Activated CD8-positive, alpha-beta memory T cell treated with anti-CD3 and anti-CD28 coated beads for 48 hours (primary cell): Measurements from ENCODE around the gene TIMP2.

ENCODE experiments used
- DNase-seq, 3 experiments: peaks; one replicate each; pipeline ENCODE4 v3.0.0-alpha.2; 2020; ENCODE audit warnings: low read depth in 2 of 3, low spot score in 2 of 3

Gene TIMP2

GRCh38 chr17:78840780-78841611, 84.2 kb downstream of the TIMP2 start, which contains the start of gene USP36:
Gene USP36, minus strand, starts transcription at chr17:78840814. Its CDS starts 4,451 bp downstream, at chr17:78836363.
- peak; percentile 95 to 99 (median 99) for DNase-seq

- DNase-seq, result no peak
Measured at GRCh38 chr17:78840530-78840779, 84.7 kb downstream of the TIMP2 start.

DNA sequence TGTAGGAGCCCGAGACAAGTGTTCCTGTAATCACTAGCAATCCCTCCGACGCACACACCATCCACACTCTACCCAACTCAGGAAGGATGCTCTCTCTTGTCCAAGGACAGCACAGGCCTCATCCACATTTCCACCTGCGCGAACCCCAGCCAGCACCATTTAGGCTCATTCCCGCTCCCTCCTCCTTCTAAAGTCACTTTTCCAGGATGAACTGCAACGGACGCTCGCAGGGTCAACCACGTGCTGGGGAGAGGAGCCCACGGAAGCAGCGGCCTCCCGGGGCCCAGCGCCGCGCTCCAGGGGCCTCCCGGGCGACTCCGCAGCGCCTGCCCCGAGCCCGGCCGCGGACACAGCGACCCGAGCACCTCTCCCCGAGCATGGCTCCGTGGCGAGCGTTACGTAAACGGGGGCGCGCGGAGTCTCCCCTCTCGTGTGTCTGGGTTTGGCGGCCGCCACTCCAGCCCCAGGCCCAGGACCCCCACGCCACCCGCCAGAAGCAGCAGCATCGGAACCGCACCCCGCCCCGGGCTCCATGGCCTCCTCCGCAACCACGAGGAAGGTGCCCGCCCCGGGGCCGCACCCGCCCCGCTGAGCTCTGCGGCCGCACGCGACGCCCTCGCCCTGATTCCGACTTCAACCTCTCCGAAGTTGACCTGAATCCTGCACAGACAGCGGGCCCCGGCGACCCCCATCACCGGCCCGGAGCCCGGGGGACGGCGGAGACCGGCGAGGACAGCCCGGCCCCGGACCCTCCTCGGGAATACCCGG, 85.2 kb downstream of the TIMP2 start:
- DNase-seq, result peak; percentile 19 to 27 (median 23)

GRCh38 chr17:78839235-78839761, 85.9 kb downstream of the TIMP2 start:
- no peak for DNase-seq

GRCh38 chr17:78838574-78839005, 86.6 kb downstream of the TIMP2 start:
- no peak for DNase-seq

GRCh38 chr17:78836420-78837021, 88.7 kb downstream of the TIMP2 start:
- no peak for DNase-seq

DNA sequence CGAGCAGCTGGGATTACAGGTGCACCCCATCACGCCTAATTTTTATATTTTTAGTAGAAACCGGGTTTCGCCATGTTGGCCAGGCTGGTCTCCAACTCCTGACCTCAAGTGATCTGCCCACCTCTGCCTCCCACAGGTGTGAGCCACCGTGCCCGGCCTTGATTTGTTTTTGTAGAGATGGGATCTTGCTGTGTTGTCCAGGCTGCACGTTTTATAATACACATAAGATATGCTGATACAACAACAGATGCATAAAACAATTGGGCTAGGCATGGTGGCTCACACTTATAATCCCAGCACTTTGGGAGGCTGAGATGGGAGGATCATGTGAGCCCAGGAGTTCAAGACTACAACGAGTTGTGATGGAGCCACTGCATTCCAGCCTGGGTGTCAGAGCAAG, 90.6 kb downstream of the TIMP2 start:
- no peak for DNase-seq

GRCh38 chr17:78832541-78832810, 92.7 kb downstream of the TIMP2 start:
- no peak for DNase-seq

GRCh38 chr17:78831688-78832540, 93.3 kb downstream of the TIMP2 start:
- DNase-seq, result no peak

- DNase-seq, result no peak
Measured at GRCh38 chr17:78829477-78829876, 95.7 kb downstream of the TIMP2 start.

- DNase-seq, result no peak
Measured at GRCh38 chr17:78828470-78829185, 96.6 kb downstream of the TIMP2 start.

DNA sequence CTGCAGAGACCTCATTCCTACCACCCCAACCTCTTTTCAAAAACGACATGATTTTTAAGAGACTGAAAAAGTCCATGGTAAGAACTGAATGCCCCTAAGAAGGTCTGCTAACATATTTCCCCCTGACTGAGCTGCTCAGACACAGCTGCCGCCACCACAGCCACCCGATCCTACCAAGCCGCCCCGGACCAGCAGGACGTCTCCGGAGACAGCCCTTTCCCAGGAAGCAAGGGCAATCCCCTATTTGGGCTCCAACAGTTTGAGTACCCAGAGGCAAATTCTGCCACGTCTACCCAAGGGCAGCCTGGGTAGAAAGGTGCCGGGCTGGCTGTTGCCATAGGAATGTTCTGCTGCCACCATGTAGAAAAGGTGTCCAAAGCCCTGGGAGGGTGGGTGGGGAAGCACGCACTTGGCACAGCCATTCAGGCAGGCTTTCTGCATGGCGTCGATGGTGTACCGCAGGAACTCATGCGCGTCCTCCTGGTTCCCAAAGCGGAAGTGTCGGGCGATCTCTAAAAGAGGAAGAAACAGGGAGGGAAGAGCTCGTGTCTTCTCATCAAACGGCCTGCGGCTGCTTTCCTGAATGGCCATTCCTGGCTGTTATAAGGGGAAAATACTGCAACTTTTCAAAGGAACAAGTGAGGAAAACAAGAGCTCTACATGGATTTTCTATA, 98.2 kb downstream of the TIMP2 start:
- no peak for DNase-seq

DNA sequence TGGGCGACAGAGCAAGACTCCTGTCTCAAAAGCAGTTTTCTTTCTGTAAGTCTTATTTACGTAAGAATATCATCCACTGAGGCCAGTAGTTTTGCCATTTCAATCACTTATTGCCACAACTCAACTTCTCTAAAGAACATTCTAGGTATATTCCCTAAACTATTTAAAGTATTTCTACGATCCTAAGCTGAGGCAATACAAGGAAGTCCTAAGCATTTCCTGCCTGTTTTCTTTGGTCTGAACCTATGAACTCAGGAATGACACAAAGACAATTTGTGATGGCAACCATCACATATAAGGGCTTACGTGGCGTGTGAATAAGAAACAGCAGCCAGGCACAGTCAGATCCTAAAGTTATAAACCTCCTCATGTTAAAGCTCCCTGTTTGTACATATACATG, 98.8 kb downstream of the TIMP2 start:
- no peak for DNase-seq

- DNase-seq, result no peak
Measured at GRCh38 chr17:78825696-78826095, 99.5 kb downstream of the TIMP2 start.

- DNase-seq, result no peak
Measured at GRCh38 chr17:78824240-78824639, 100.9 kb downstream of the TIMP2 start.

GRCh38 chr17:78823282-78824046, 101.7 kb downstream of the TIMP2 start:
- DNase-seq, result no peak

DNA sequence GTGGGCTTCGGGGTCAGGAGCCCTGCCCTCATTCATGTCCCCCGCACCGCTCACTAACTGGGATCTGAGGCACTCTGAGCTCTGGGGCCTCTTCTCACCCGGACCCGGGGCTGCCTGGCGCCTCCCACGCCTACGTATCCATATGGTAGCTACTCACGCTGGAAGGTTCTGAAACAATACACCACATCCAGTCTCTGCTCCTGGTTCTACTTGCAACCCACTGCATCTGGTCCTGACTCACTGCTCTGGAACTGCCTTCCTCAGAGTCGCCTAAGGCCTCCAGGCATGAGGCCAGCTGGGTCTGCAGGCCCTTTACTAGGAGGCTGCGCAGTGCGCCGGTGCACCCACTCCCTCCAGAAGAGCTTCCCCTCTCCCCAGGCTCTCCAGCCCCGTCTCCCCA, 102.6 kb downstream of the TIMP2 start:
- DNase-seq, result no peak

DNA sequence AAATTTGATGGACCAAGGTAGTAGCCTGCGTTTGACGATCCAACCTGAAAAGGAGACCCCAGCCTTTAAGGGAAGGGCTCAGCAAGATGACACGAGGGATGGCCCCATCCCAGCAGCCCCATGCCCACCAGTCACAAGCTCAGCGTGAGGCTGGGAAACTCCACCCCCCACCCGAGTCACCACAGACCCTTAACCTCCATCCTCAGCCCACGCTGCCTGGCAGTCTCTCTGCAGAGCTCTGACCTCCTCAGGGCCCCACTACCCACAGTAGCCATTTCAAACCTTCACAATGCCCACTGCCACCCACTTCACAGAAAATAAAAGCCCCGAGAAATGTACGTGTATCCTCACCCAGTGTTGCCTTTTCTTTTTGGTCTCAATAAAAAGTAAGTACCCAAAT, 103.2 kb downstream of the TIMP2 start:
- DNase-seq, result no peak

DNA sequence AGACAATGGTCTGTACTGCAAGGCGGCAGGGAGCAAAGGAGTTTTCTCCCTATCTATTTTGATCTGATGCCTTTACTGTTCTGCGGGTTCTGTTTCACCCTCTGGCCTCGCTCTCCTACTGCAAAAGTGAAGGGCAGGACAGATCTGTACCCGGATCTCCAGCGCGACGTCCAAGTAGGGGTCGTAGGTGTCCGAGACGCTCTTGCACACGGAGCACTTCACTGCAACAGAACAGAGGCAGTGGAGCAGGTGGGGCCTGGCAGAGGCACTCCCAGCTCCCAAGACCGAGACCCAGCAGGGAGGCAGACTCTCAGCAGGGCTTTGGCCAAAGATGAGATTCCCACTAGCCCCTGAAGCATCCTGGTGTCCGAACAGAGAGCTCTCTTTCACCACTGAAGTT, 104.3 kb downstream of the TIMP2 start:
- DNase-seq, result no peak
